ENCODE measurements around the gene SLC7A5.
"Not testable (repeated sequence)": the region's sequence is repeated elsewhere in the genome, so short reads cannot be mapped to it uniquely, and the experiment has no call there.

SLC7A5 gene

GRCh38 chr16:87832137-87832527 lies 37.2 kb downstream of the SLC7A5 start:
- no peak for DNase-seq

GRCh38 chr16:87831421-87832136 lies 37.7 kb downstream of the SLC7A5 start:
- DNase-seq: no peak

- DNase-seq: no peak
Measured at GRCh38 chr16:87830673-87831420, 38.5 kb downstream of the SLC7A5 start.

- DNase-seq: no peak
Measured at GRCh38 chr16:87829988-87830672, 39.2 kb downstream of the SLC7A5 start.

- DNase-seq: no peak
Measured at GRCh38 chr16:87829622-87829980, 39.7 kb downstream of the SLC7A5 start.

- DNase-seq: no peak
Measured at GRCh38 chr16:87828907-87829621, 40.2 kb downstream of the SLC7A5 start.

- no peak for DNase-seq
Measured at GRCh38 chr16:87828071-87828906, 41.0 kb downstream of the SLC7A5 start.

- not testable (repeated sequence) for DNase-seq
Measured at GRCh38 chr16:87827588-87827915, 41.8 kb downstream of the SLC7A5 start.

- no peak for DNase-seq
Measured at GRCh38 chr16:87826798-87827587, 42.3 kb downstream of the SLC7A5 start.

- DNase-seq: not testable (repeated sequence)
Measured at GRCh38 chr16:87826407-87826797, 42.9 kb downstream of the SLC7A5 start.

GRCh38 chr16:87825842-87826120 lies 43.5 kb downstream of the SLC7A5 start:
- DNase-seq: not testable (repeated sequence)

- no peak for DNase-seq
Measured at GRCh38 chr16:87824991-87825841, 44.1 kb downstream of the SLC7A5 start.

GRCh38 chr16:87824016-87824990 lies 45.0 kb downstream of the SLC7A5 start:
- DNase-seq: no peak

- no peak for DNase-seq
Measured at GRCh38 chr16:87823181-87823929, 46.0 kb downstream of the SLC7A5 start.

GRCh38 chr16:87822108-87822970 lies 47.0 kb downstream of the SLC7A5 start:
- no peak for DNase-seq

GRCh38 chr16:87821376-87822107 lies 47.8 kb downstream of the SLC7A5 start:
- DNase-seq: no peak

- DNase-seq: no peak
Measured at GRCh38 chr16:87819983-87820382, 49.3 kb downstream of the SLC7A5 start.

All from AML-193 (cell line).